ENCODE data around the gene AFF4. TPM values are rescaled to one million over a fixed set of nuclear protein-coding genes. Genes with fewer than 3 reads are reported as not detected.
A peak's percentile ranks its signal among the peaks of the same experiment; 100 is the strongest.

The AFF4 gene
- total RNA-seq, 1 donor from 2014 or later = 106 TPM

- TF ChIP-seq CTCF (IDR thresholded peaks at IDR 0.05) = no peak
- Mint-ChIP-seq H3K4me3 (ENCODE audit: unreplicated experiment) (no peak overlapping the region), H3K36me3 (ENCODE audit: unreplicated experiment) (peaks cover 59% of the 10 kb centered on the region), H3K4me1 (ENCODE audit: unreplicated experiment) (no peaks in the 10 kb centered on the region), H3K9me3 (ENCODE audit: unreplicated experiment) (no peaks in the 10 kb centered on the region), H3K27me3 (ENCODE audit: unreplicated experiment) (no peaks in the 10 kb centered on the region), H3K27ac (ENCODE audit: unreplicated experiment) (no peak overlapping the region)
- DNase-seq (ENCODE audit: extremely low spot score, unreplicated experiment) = no peak
These were observed 72.6 kb downstream of the AFF4 start for GRCh38 chr5:132890817-132891216.

GRCh38 chr5:132889501-132889900 is 73.9 kb downstream of the AFF4 start:
- no peak for DNase-seq (ENCODE audit: extremely low spot score, unreplicated experiment)
- H3K9me3 Mint-ChIP-seq (ENCODE audit: unreplicated experiment) = no peaks in the 10 kb centered on the region
- no peak overlapping the region for H3K27ac Mint-ChIP-seq (ENCODE audit: unreplicated experiment)
- H3K4me1 Mint-ChIP-seq (ENCODE audit: unreplicated experiment) = no peaks in the 10 kb centered on the region
- peaks cover 58% of the 10 kb centered on the region for H3K36me3 Mint-ChIP-seq (ENCODE audit: unreplicated experiment)
- no peaks in the 10 kb centered on the region for H3K27me3 Mint-ChIP-seq (ENCODE audit: unreplicated experiment)
- no peak overlapping the region for H3K4me3 Mint-ChIP-seq (ENCODE audit: unreplicated experiment)
- no peak for TF ChIP-seq CTCF (IDR thresholded peaks at IDR 0.05)

- Mint-ChIP-seq H3K27ac (ENCODE audit: unreplicated experiment) (no peak overlapping the region), H3K4me3 (ENCODE audit: unreplicated experiment) (no peak overlapping the region), H3K27me3 (ENCODE audit: unreplicated experiment) (no peaks in the 10 kb centered on the region), H3K4me1 (ENCODE audit: unreplicated experiment) (no peaks in the 10 kb centered on the region), H3K9me3 (ENCODE audit: unreplicated experiment) (no peaks in the 10 kb centered on the region), H3K36me3 (ENCODE audit: unreplicated experiment) (peaks cover 52% of the 10 kb centered on the region)
- no peak for TF ChIP-seq CTCF (IDR thresholded peaks at IDR 0.05)
- no peak for DNase-seq (ENCODE audit: extremely low spot score, unreplicated experiment)
These were observed 76.2 kb downstream of the AFF4 start for GRCh38 chr5:132887283-132887682.

GRCh38 chr5:132886064-132886823 is 77.2 kb downstream of the AFF4 start:
- no peak overlapping the region for H3K27ac Mint-ChIP-seq (ENCODE audit: unreplicated experiment)
- no peaks in the 10 kb centered on the region for H3K27me3 Mint-ChIP-seq (ENCODE audit: unreplicated experiment)
- no peak overlapping the region for H3K4me3 Mint-ChIP-seq (ENCODE audit: unreplicated experiment)
- H3K9me3 Mint-ChIP-seq (ENCODE audit: unreplicated experiment) = no peaks in the 10 kb centered on the region
- H3K4me1 Mint-ChIP-seq (ENCODE audit: unreplicated experiment) = no peaks in the 10 kb centered on the region
- H3K36me3 Mint-ChIP-seq (ENCODE audit: unreplicated experiment) = peaks cover 50% of the 10 kb centered on the region
- no peak for TF ChIP-seq CTCF (IDR thresholded peaks at IDR 0.05)
- DNase-seq (ENCODE audit: extremely low spot score, unreplicated experiment) = no peak

GRCh38 chr5:132884548-132884947 is 78.9 kb downstream of the AFF4 start:
- H3K9me3 Mint-ChIP-seq (ENCODE audit: unreplicated experiment) = no peaks in the 10 kb centered on the region
- H3K27me3 Mint-ChIP-seq (ENCODE audit: unreplicated experiment) = no peaks in the 10 kb centered on the region
- no peaks in the 10 kb centered on the region for H3K4me1 Mint-ChIP-seq (ENCODE audit: unreplicated experiment)
- H3K27ac Mint-ChIP-seq (ENCODE audit: unreplicated experiment) = peak overlapping the region; percentile 31
- TF ChIP-seq CTCF (IDR thresholded peaks at IDR 0.05) = no peak
- no peak for DNase-seq (ENCODE audit: extremely low spot score, unreplicated experiment)
- H3K4me3 Mint-ChIP-seq (ENCODE audit: unreplicated experiment) = no peak overlapping the region
- H3K36me3 Mint-ChIP-seq (ENCODE audit: unreplicated experiment) = peaks cover 53% of the 10 kb centered on the region

All from osteocyte (in vitro differentiated cells).